GM21786 (cell line): ENCODE data around the gene TFG.
A peak's percentile ranks its signal among the peaks of the same experiment; 100 is the strongest.

Source experiments
- ATAC-seq: cut with Tn5 transposase; IDR thresholded peaks from one replicate; pipeline ENCODE4 v1.9.1; 2021; ENCODE audit not compliant: unreplicated experiment

The TFG gene

DNA sequence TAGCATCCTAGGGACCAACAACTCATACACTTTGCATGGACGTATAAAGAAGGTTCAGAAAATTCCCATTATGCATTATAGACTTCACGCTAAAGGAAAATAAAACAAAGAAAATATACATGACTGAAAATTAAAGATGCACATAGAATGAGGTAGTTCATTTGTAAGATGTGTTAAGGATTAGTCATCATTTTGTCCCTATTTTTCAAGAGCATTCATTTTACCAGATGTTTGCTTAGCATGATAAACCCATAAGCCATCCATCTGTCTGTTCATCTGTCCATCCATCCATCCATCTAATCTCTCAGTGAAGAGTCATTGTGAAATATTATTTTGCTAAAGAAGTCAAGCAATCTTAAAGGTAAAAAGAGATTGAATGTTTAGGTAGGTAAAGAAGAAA, 80.3 kb downstream of the TFG start:
- no peak for ATAC-seq

DNA sequence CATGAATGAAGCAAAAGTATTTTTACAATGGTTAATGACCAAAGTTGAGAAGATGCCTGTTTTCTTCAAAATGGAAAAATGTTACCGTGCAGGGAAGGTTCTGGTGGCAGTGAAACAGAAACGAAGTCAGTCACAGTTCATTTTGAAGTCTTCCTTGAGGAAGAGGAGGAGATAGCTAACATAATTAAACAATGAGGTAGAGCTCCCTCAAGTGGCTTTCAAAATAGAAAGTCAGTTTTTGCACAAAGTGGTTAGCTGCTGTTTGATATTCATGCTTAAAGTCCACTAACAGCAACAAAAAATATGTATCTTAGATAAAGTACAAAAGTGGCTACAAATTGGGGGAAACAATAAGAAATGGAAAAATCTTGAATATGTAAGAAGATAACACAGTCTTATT, 87.3 kb downstream of the TFG start:
- peak; percentile 55 for ATAC-seq

DNA sequence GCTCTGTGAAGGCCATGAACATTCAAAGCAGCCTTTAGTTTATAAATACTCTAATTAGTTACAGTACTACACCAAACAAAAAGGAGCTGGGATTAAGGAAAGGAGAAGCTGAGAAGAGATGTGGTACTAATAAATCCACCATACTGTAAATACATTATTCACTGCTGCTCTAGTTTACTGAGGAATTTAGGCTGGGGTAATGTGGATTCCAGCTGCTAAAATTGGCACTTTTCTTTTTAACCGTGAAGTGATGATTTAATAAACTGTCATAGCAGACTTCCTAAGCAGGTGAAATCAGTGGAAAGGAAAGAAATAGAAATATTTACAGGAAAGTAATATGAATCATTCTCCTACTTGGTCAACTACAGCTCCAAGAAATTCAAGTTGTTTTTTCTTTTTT, 88.7 kb downstream of the TFG start:
- no peak for ATAC-seq
